ENCODE measurements around the gene LPA. TPM values are rescaled to one million over a fixed set of nuclear protein-coding genes. Genes with fewer than 3 reads are reported as not detected.

LPA gene, protein sequence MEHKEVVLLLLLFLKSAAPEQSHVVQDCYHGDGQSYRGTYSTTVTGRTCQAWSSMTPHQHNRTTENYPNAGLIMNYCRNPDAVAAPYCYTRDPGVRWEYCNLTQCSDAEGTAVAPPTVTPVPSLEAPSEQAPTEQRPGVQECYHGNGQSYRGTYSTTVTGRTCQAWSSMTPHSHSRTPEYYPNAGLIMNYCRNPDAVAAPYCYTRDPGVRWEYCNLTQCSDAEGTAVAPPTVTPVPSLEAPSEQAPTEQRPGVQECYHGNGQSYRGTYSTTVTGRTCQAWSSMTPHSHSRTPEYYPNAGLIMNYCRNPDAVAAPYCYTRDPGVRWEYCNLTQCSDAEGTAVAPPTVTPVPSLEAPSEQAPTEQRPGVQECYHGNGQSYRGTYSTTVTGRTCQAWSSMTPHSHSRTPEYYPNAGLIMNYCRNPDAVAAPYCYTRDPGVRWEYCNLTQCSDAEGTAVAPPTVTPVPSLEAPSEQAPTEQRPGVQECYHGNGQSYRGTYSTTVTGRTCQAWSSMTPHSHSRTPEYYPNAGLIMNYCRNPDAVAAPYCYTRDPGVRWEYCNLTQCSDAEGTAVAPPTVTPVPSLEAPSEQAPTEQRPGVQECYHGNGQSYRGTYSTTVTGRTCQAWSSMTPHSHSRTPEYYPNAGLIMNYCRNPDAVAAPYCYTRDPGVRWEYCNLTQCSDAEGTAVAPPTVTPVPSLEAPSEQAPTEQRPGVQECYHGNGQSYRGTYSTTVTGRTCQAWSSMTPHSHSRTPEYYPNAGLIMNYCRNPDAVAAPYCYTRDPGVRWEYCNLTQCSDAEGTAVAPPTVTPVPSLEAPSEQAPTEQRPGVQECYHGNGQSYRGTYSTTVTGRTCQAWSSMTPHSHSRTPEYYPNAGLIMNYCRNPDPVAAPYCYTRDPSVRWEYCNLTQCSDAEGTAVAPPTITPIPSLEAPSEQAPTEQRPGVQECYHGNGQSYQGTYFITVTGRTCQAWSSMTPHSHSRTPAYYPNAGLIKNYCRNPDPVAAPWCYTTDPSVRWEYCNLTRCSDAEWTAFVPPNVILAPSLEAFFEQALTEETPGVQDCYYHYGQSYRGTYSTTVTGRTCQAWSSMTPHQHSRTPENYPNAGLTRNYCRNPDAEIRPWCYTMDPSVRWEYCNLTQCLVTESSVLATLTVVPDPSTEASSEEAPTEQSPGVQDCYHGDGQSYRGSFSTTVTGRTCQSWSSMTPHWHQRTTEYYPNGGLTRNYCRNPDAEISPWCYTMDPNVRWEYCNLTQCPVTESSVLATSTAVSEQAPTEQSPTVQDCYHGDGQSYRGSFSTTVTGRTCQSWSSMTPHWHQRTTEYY (N-terminal part only)
- total RNA-seq: 7.6 TPM

DNA sequence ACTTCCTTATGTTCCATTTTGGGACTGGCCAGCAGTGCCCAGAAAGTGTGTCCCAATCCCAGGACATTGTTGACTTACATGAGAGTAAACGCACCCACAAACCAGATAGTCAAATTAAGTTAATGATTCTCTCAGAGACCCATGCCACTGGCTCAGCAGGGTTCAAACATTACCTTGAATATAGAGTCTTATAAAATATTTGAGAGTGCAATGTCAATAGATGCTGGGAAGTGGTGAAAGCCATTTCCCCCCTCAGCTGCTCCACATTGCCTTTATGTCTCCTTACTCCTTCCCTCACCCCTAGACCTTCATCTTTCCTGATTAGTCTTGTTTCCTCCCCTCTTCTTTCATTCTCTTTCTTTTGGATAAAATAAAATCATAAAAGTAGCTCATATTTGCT is at the start of gene LPA:
LPA (minus strand) TSS at position 78 of the 400 bp plus-strand sequence; CDS start at position 17, 61 bp downstream.

DNA sequence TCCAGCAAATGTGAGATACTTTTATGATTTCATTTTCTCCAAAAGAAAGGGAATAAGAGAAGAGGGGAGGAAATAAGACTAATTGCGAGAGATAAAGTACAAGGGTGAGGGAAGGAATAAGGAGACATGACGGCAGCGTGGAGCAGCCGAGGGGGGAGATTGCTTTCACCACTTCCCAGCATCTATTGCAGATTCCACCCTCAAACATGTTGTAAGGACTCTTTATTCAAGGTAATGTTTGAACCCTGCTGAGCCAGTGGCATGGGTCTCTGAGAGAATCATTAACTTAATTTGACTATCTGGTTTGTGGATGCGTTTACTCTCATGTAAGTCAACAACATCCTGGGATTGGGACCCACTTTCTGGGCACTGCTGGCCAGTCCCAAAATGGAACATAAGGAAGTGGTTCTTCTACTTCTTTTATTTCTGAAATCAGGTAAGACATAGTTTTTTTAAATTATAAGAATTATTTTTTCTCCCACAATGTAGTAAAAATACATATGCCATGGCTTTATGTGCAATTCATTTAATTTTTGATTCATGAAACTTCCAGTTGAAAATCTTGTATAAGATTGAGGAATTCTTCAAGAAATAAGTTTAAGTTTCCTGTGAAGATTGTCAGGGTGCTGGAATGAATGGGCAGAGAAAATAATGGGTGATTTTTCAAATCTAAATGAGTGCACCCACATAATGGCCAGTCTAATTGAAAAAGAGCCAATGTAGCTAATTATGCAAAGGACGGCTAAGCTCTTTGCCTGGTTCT is 38.0 kb upstream of the LPA start, which contains the start of gene PLG:
PLG (plus strand) TSS at position 327 of the 763 bp plus-strand sequence; CDS start at position 388, 61 bp downstream.

Other genes starting within 250 kb of the LPA start
- gene PLG, start 38.0 kb upstream of the LPA start, total RNA-seq: not detected

Data from diencephalon (tissue), 1 donor.